Renal cortical epithelial cell (primary cell): ENCODE measurements around the gene EBF3. TPM values are rescaled to one million over a fixed set of nuclear protein-coding genes. Genes with fewer than 3 reads are reported as not detected.

Experiments used
- DNase-seq: peaks from one replicate; pipeline ENCODE4 v3.0.0-alpha.2; 2011; ENCODE audit warnings: low read depth
- total RNA-seq: library from RNA; depleted of rRNA; stranded (reverse); fragments of >200 nt; gene quantifications from 2 replicates; pipeline ENCODE4 v1.2.3, GENCODE V29; 2014

The EBF3 gene
- total RNA-seq, 1 donor from 2014 or later = 0.05 TPM

- no peak for DNase-seq
Observed at GRCh38 chr10:129971381-129972144, 7.5 kb upstream of the EBF3 start.

GRCh38 chr10:129970465-129971364, 6.6 kb upstream of the EBF3 start:
- no peak for DNase-seq

DNA sequence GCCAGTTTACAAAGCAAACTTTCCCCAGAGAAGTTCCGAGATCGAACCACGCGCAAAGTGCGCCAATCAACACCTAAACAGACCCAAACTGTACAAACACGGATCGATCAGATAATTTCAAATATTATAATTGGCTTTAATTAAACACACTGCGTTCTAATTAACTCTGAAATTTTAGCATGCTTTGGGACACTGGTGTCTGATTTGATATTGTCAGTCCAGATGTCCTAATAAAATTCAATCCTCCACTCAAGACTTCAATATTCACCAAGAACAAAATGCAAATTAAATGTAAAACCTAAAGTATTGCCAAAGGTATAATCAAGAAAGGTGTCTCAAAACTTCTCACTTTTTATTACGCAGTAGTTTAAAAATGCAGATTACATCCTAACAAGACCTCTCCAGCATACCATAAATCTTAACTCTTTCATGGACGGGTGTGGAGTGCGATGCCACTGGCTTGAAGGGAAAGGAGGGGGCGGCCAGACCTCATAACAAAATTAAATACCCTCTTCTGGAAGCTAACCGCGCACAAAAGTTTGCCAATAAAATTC, 5.9 kb upstream of the EBF3 start:
- DNase-seq = no peak

DNA sequence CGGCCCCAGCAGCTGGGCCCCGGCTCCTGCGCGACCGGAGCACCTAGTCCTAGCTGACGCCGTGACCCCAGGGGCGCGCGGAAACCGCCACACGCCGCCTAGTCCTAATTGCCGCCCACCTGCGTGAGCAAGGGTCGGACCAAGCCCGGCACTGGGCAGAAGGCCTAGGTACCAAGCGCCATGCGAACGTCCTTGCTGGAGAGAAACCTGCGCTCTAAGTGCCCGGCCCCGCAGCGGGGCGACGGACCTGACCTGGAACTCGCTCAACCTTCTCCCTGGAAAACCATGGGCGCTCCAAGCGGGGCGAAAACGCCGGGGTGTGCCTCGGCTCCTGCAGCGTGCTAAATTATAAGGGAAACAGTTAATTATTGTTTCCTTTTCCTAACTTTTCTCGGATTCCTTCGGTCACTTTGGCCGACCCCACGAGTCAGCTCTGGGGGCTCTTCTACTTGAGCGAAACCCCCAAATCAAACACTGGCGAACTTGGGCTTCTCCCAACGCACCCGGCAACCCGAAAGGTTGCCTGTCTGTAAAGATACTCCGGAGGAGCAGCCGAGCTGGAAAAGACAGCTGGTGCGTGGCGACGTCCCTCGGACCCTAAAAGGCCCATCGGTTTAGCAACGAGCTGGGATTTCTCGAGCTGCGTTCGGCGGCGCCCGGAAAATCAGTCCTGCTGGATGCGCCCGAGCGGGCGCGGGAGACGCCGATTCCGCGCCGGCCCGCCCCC, 5.3 kb upstream of the EBF3 start:
- no peak for DNase-seq

- no peak for DNase-seq
Observed at GRCh38 chr10:129968853-129969183, 4.7 kb upstream of the EBF3 start.

DNA sequence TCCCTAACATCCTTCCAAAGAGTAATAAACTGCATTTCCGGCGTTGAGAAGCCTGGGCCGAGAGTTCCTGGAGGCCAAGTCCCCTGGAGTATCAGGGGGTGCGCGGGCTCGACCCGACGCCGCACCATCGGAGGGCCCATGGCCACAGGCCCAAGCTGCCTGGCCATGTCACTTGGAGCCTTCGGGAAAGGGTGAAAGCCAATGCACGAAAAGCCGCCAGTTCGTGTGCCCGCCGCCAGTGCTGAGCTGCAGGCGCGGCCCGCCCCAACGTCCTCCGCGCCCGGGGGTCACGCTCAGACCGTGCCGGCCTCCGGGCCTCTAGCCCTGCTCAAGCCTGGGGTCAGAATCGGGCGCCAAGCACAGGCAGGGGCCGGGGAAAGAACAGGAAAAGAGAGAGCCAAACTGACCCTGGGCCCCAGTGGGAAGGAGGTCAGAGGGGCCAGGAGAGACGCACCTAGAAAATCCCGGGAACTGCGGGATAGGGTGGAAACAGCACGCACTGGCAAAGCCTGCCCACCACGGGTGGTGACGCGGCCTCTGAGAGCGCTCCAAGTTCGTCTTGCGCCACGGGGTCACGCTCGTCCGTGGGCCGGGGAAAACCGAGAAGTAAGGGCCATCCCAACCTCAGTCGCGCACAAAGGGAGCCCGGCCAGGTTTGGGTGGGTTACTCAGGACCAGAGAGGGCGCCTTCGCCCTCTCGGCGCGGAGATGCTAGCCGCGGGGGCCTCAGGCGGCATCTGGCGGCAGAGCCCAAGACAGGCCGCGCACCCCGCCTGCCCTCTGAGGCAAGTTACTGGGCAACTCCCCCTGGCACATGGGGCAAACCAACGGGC, 4.2 kb upstream of the EBF3 start:
- DNase-seq = no peak

- no peak for DNase-seq
Observed at GRCh38 chr10:129967579-129968019, 3.5 kb upstream of the EBF3 start.

- DNase-seq = no peak
Observed at GRCh38 chr10:129966889-129967578, 3.0 kb upstream of the EBF3 start.

DNA sequence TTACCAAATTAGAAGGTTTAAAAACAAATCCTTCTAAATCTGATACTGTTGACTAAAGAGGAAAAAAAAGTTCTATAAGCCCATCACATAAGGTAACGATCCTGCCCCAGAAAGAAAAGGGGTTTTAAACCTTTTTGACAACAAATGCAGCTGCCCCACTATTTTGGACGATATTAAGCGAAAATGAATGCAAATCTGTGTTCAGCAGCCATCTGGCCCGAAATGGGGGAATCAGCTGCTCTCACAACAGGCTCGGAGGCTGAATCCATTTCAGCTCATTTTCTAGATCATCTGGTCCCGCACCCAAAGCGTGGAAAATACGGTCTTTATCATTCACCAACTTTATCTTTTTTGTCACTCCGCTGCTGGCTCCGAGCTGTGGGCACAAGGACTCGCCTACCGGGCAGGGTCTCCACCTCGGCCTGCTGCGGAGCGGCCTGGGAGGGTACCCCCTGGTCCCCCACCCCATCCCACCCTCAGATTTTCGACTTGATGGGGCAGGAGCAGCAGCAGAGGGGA, 2.4 kb upstream of the EBF3 start:
- no peak for DNase-seq

- no peak for DNase-seq
Observed at GRCh38 chr10:129965959-129966358, 1.9 kb upstream of the EBF3 start.

DNA sequence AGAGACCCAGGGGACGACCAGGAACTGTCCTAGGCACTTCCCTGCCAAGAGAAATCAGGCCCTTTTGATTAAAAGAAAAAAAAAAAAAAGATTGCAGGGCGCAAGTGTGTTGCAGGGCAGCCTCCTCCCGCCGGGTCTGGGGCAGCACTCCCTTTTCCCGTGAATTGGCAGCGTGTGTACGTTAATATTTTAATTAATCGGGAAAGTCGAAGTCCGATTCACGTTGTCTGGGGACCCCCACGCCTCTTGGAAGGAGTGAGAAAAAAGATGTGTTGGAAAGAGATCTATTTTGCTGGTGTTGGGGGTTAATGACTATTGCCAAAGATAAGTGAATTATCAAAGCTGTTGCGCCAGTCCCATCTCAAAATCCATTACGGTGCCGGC, 1.3 kb upstream of the EBF3 start:
- DNase-seq = no peak

DNA sequence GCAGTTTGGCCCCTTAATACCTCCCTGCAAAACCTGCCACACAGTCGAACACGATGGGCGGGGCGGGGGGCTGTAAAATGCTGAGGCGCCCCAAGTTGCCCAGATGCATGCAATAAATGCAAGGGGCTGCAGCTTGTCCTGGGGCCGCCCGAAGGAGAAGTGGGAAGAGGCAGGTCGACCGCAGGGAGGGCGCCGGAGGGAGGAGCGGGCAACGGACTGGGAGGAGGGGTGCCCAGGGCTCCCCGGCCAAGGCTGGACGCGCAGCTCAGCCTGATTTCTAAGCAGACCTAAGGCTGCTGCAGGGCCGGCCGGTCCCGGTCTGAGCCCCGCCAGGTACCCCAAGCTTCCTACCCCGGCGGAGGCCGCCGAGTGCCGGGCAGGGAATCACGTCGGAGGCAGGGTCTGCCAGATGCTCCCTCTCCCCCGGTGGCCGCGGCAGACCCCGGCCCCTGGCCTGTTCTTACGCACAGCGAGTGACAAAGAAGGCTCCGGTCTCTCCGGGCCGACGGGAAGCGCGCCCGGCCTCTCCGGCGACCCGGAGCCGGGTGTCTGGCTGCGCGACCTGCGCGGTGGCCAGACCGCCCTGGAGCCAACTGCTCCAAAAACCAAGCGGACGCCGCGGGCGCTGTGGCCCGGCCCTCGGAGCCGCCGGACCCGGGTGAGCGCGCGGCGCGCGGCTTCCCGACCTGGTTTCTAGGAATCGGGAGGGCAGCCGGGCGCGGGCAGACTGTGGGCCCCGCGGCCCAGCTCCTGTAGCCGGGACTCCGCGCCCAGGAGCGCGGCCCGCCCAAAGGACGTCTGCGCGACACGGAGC, 744 bp upstream of the EBF3 start:
- DNase-seq = no peak

GRCh38 chr10:129962872-129963640, 1.0 kb downstream of the EBF3 start:
- DNase-seq = no peak

DNA sequence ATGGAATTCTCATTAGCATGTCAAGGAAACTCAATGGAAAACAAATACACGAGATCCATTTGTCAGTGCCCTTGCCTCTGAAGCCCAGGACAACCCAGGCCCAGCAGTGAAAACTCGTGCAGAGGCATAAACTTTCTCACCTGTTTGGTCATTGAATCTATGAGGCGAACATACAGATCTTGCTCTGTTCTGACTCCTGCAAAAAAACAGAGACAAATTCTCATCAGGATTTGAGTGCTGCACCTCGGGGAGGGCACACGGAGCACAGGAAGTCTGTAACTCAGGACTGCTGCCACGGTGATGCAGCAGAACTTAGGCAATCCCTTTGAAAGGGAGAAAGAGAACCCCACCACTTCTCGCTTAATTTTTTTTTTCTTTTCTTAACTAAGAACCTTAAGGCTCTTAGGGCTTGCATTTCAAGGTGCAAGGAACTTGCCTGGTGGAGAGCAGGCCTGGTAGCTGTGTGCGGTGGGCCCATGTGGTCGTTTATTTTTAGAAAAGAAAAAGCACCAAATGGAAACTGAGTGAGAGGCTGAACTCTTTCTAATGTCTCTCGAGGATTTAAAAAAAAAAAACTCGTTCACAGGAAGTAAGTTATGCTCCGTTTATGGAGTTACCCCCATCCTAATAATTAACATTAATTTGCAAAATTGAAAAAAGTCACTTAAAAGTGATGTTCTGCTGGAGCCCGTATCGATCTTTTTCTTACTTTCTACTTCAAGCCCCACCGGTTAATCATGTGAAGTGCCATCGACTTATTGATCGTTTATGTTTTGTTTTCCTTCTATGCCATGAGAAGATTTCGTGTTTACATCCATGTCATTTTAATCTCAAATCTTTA, 1.8 kb downstream of the EBF3 start:
- DNase-seq = no peak

GRCh38 chr10:129961157-129961701, 2.8 kb downstream of the EBF3 start:
- no peak for DNase-seq

DNA sequence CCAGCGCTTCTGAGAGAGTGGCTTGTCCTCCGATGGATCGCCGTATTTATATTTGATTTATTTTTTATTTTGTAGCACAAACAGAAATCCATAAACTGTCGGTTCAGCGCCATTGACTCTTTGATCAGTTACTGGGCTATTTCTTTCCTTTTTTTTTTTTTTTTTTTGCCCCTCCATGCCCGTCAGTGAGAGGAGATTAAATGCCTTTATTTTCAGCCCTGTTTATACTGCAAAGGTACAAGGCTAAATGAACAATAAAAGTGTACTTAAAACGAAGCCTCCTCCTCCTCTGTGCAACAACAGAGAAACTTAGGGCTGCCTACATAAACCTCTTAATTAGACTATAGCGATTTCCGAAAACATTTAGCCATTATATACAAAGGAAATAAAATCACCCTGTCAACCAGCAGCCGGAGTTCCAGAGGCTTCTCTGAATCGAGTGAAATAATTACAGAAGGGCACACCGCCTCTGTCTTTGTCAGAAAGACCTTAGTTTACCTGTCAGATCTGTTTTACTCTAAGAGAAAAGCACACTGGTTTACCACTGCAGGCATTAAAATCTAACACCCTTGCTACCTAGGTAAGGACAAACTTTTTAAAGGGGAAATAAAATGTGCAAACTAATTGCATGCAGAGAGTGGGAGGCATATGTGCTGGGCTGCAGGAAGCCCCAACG, 3.5 kb downstream of the EBF3 start:
- DNase-seq = no peak
